T1000 (cell line): Measurements from ENCODE around the gene KIAA1217.

Experiments
- DNase-seq: peaks from one replicate; lab custom pipeline; 2025; ENCODE audit warnings: mixed read lengths; lab: John Stamatoyannopoulos, UW

Gene KIAA1217

GRCh38 chr10:24407928-24408327 is 199.0 kb downstream of the KIAA1217 start:
- DNase-seq: no peak

GRCh38 chr10:24408365-24408764 is 199.4 kb downstream of the KIAA1217 start:
- no peak for DNase-seq

- DNase-seq: no peak
Observed at GRCh38 chr10:24414597-24414996, 205.7 kb downstream of the KIAA1217 start.

- peak; percentile 31 for DNase-seq
Observed at GRCh38 chr10:24415455-24416125, 206.7 kb downstream of the KIAA1217 start.

- no peak for DNase-seq
Observed at GRCh38 chr10:24416248-24416647, 207.3 kb downstream of the KIAA1217 start.

GRCh38 chr10:24417053-24417452 is 208.1 kb downstream of the KIAA1217 start:
- no peak for DNase-seq

GRCh38 chr10:24418532-24418931 is 209.6 kb downstream of the KIAA1217 start:
- DNase-seq: no peak

GRCh38 chr10:24419066-24419465 is 210.1 kb downstream of the KIAA1217 start:
- DNase-seq: no peak

- no peak for DNase-seq
Observed at GRCh38 chr10:24425151-24425550, 216.2 kb downstream of the KIAA1217 start.

GRCh38 chr10:24427678-24428409 is 218.9 kb downstream of the KIAA1217 start:
- no peak for DNase-seq

GRCh38 chr10:24428410-24428782 is 219.5 kb downstream of the KIAA1217 start:
- DNase-seq: no peak

- DNase-seq: no peak
Observed at GRCh38 chr10:24430591-24430990, 221.7 kb downstream of the KIAA1217 start.

- no peak for DNase-seq
Observed at GRCh38 chr10:24432478-24433416, 223.8 kb downstream of the KIAA1217 start.

- no peak for DNase-seq
Observed at GRCh38 chr10:24433705-24434104, 224.8 kb downstream of the KIAA1217 start.

GRCh38 chr10:24434961-24435360 is 226.0 kb downstream of the KIAA1217 start:
- DNase-seq: no peak

- no peak for DNase-seq
Observed at GRCh38 chr10:24435374-24435773, 226.4 kb downstream of the KIAA1217 start.

- no peak for DNase-seq
Observed at GRCh38 chr10:24437302-24437701, 228.4 kb downstream of the KIAA1217 start.

GRCh38 chr10:24438800-24439199 is 229.9 kb downstream of the KIAA1217 start:
- no peak for DNase-seq

- no peak for DNase-seq
Observed at GRCh38 chr10:24439935-24440334, 231.0 kb downstream of the KIAA1217 start.

- DNase-seq: peak; percentile 37
Observed at GRCh38 chr10:24440817-24441797, 232.2 kb downstream of the KIAA1217 start.

- DNase-seq: no peak
Observed at GRCh38 chr10:24442234-24442633, 233.3 kb downstream of the KIAA1217 start.
